Endodermal cell (in vitro differentiated cells): Measurements from ENCODE around the gene LMO7. TPM values are rescaled to one million over a fixed set of nuclear protein-coding genes. Genes with fewer than 3 reads are reported as not detected.

Experiments used
- DNase-seq: peaks from one replicate; pipeline ENCODE4 v3.0.0-alpha.2; 2017
- H3K27ac ChIP-seq: 2 replicates; pipeline ENCODE4 v1.5.1; 2013; ENCODE audit warnings: mild to moderate bottlenecking, low read depth, low read length, moderate library complexity
- H3K27me3 ChIP-seq: 2 replicates; pipeline ENCODE4 v1.6.1; 2013; ENCODE audit warnings: mild to moderate bottlenecking, low read length, moderate library complexity; ENCODE audit not compliant: insufficient read depth, control insufficient read depth, poor library complexity, severe bottlenecking
- H3K36me3 ChIP-seq: 2 replicates; pipeline ENCODE4 v1.7.0; 2013; ENCODE audit warnings: mild to moderate bottlenecking, low read length, moderate library complexity; ENCODE audit not compliant: control insufficient read depth, insufficient read depth
- H3K4me1 ChIP-seq: one replicate; pipeline ENCODE4 v1.7.0; 2013; ENCODE audit warnings: low read length; ENCODE audit not compliant: control insufficient read depth, insufficient read depth
- H3K4me3 ChIP-seq: 2 replicates; pipeline ENCODE4 v1.5.1; 2013; ENCODE audit warnings: mild to moderate bottlenecking, low read length, moderate library complexity
- H3K9ac ChIP-seq: 2 replicates; pipeline ENCODE4 v1.6.1; 2013; ENCODE audit warnings: mild to moderate bottlenecking, low read length, moderate library complexity; ENCODE audit not compliant: poor library complexity, severe bottlenecking; ENCODE audit errors: extremely low read depth
- H3K9me3 ChIP-seq: 2 replicates; pipeline ENCODE4 v1.6.1; 2013; ENCODE audit warnings: mild to moderate bottlenecking, low read length, moderate library complexity; ENCODE audit not compliant: control insufficient read depth
- H3K27ac Mint-ChIP-seq: 2 replicates; pipeline ENCODE4 v1.8.0; 2020; ENCODE audit warnings: mixed read lengths
- H3K27me3 Mint-ChIP-seq: 2 replicates; pipeline ENCODE4 v1.8.0; 2021; ENCODE audit warnings: mild to moderate bottlenecking, mixed read lengths; ENCODE audit not compliant: insufficient read depth
- H3K36me3 Mint-ChIP-seq: 2 replicates; pipeline ENCODE4 v1.8.0; 2020; ENCODE audit warnings: low read depth, mixed read lengths
- H3K4me1 Mint-ChIP-seq: 2 replicates; pipeline ENCODE4 v1.8.0; 2020; ENCODE audit warnings: mixed read lengths
- H3K4me3 Mint-ChIP-seq: 2 replicates; pipeline ENCODE4 v1.8.0; 2020; ENCODE audit warnings: mild to moderate bottlenecking, moderate library complexity, mixed read lengths
- H3K9me3 Mint-ChIP-seq: 2 replicates; pipeline ENCODE4 v1.8.0; 2020; ENCODE audit warnings: mild to moderate bottlenecking, mixed read lengths
- WGBS, 2 experiments: methylation state at CpG; one replicate each; pipeline versions ENCODE4 v1.1.5 to v1.1.7; 2013; ENCODE audit warnings: missing lambda C conversion rate in 2 of 2, mixed read lengths in 1 of 2; ENCODE audit not compliant: insufficient coverage in 1 of 2, insufficient read length in 1 of 2; 5-methylcytosine and 5-hydroxymethylcytosine counted together
- total RNA-seq, 2 donors: library from RNA; stranded (reverse); fragmentation: NEBNext Ultra II Directional in 1 of 2; extraction: Animal tissue kit (Norgen Biotek cat#: 25700) in 1 of 2; gene quantifications; 2 replicates in 1 of 2; 3 replicates in 1 of 2; pipeline ENCODE4 v1.2.1, GENCODE V29; 2021
- TF ChIP-seq, protein P1 (sequence below): fragments of 200-600 bp; sonication (generic); conservative IDR thresholded peaks from 2 replicates; pipeline ENCODE4 v1.5.0; 2021; ENCODE audit warnings: antibody characterized with exemption, mild to moderate bottlenecking

Gene LMO7
- total RNA-seq, 2 donors from 2014 or later, result 9.9 to 14.1 TPM

DNA sequence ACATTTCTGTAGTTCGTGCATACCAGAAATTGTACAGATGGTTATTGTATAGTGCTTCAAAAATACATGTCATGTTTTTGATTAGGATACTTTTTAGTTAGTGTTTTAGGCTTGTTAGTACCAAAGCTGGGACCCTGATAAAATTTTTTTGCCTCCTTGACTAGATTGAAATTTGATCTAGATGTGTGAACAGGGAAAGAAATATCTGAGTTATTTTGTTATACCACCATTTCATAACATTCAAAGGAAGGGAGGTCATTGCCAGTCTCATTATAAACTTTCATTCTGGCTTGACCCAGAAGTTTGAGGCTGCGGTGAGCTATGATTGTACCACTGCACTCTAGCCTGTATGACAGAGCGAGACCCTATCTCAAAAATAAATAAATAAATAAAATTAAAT is 9.0 kb downstream of the LMO7 start:
- TF ChIP-seq, protein P1, sequence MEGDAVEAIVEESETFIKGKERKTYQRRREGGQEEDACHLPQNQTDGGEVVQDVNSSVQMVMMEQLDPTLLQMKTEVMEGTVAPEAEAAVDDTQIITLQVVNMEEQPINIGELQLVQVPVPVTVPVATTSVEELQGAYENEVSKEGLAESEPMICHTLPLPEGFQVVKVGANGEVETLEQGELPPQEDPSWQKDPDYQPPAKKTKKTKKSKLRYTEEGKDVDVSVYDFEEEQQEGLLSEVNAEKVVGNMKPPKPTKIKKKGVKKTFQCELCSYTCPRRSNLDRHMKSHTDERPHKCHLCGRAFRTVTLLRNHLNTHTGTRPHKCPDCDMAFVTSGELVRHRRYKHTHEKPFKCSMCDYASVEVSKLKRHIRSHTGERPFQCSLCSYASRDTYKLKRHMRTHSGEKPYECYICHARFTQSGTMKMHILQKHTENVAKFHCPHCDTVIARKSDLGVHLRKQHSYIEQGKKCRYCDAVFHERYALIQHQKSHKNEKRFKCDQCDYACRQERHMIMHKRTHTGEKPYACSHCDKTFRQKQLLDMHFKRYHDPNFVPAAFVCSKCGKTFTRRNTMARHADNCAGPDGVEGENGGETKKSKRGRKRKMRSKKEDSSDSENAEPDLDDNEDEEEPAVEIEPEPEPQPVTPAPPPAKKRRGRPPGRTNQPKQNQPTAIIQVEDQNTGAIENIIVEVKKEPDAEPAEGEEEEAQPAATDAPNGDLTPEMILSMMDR, result no peak
- no peak overlapping the region for H3K27ac ChIP-seq
- Mint-ChIP-seq H3K4me1 (peaks cover 7% of the 10 kb centered on the region), H3K27ac (no peak overlapping the region), H3K27me3 (no peaks in the 10 kb centered on the region), H3K9me3 (no peaks in the 10 kb centered on the region), H3K4me3 (no peak overlapping the region), H3K36me3 (no peaks in the 10 kb centered on the region)
- no peak overlapping the region for H3K9ac ChIP-seq
- WGBS, 2 experiments, result 92% methylated on average over 2 of the region's 3 CpGs; no CpG with 5 or more reads in 1 of the 2 experiments
- no peaks in the 10 kb centered on the region for H3K9me3 ChIP-seq
- no peak for DNase-seq
- H3K4me3 ChIP-seq, result no peak overlapping the region
- H3K4me1 ChIP-seq, result no peaks in the 10 kb centered on the region
- no peaks in the 10 kb centered on the region for H3K27me3 ChIP-seq
- H3K36me3 ChIP-seq, result no peaks in the 10 kb centered on the region

DNA sequence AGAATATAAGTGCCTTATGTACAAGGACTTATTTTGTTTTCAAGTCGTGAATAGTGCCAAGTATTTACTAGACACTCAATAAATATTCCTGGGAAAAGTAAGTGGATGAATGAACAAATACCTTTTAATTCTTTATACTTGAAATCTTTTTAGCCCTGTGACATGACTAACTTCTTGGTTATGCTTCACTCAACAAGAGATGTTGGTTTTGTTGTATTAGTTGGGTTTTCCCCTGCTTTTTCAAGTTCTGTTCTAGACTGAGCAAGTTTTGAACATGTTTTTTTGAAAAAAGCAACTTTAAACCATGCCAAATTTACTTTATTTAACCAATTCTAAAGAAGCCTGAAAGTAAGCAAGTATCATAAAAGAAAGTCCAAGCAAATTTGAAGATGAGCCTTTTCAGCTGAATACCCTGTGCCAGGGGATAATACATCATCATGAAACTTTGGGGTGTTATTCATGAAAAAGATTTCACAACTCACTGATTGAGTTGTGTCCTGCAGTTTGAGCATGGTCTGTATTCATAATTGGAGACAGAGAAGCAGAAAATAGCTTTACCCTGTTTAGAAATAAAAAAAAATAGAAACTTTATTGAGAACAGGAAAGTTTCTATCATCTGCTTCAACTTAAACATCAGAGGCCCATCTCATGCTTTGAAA is 11.1 kb downstream of the LMO7 start:
- H3K27me3 ChIP-seq, result no peaks in the 10 kb centered on the region
- no peak overlapping the region for H3K9ac ChIP-seq
- H3K4me1 ChIP-seq, result no peaks in the 10 kb centered on the region
- H3K9me3 ChIP-seq, result no peaks in the 10 kb centered on the region
- Mint-ChIP-seq H3K36me3 (no peaks in the 10 kb centered on the region), H3K27me3 (no peaks in the 10 kb centered on the region), H3K4me1 (no peaks in the 10 kb centered on the region), H3K27ac (no peak overlapping the region), H3K9me3 (no peaks in the 10 kb centered on the region), H3K4me3 (no peak overlapping the region)
- TF ChIP-seq, protein P1, result no peak
- H3K4me3 ChIP-seq, result no peak overlapping the region
- no peak overlapping the region for H3K27ac ChIP-seq
- H3K36me3 ChIP-seq, result no peaks in the 10 kb centered on the region
- DNase-seq, result no peak
- 100% methylated on average over 1 of the region's 1 CpG; no CpG with 5 or more reads in 1 of the 2 experiments for WGBS, 2 experiments

DNA sequence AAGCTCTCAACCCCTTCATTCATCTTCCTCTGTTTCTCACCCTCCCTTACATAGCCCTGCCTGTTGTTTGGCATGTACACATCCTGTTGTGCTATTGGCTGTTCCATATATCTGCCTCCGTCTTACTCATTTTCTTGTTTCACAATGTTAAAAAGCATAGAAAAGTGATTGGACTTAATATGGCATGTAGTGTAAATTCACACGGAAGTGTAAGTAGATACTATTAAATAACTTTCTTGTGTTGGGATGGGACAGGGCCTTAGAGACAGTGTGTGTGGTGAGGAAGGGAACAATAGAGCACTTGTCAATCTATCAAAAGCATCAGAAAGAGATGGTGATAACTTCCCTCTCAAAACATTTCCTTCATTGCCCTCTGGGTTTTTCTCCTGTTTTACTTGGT is 12.3 kb downstream of the LMO7 start:
- Histone ChIP-seq H3K27ac (no peak overlapping the region), H3K4me1 (no peaks in the 10 kb centered on the region), H3K4me3 (no peak overlapping the region), H3K9me3 (no peaks in the 10 kb centered on the region), H3K9ac (no peak overlapping the region), H3K36me3 (no peaks in the 10 kb centered on the region), H3K27me3 (no peaks in the 10 kb centered on the region)
- no peaks in the 10 kb centered on the region for H3K27me3 Mint-ChIP-seq
- no peak for DNase-seq
- no peak overlapping the region for H3K27ac Mint-ChIP-seq
- no peak overlapping the region for H3K4me3 Mint-ChIP-seq
- no peaks in the 10 kb centered on the region for H3K4me1 Mint-ChIP-seq
- 96% methylated on average over 2 of the region's 2 CpGs; no CpG with 5 or more reads in 1 of the 2 experiments for WGBS, 2 experiments
- TF ChIP-seq, protein P1, result no peak
- H3K9me3 Mint-ChIP-seq, result no peaks in the 10 kb centered on the region
- no peaks in the 10 kb centered on the region for H3K36me3 Mint-ChIP-seq
